NK-92 treated with Interleukin-12 subunit alpha and Interleukin-12 subunit beta, amount 100 ng/mL, for 24 hours (cell line): ENCODE results near the gene CES3.
"Not testable (repeated sequence)": the region's sequence is repeated elsewhere in the genome, so short reads cannot be mapped to it uniquely, and the experiment has no call there.

Experiments
- DNase-seq: peaks from one replicate; lab custom pipeline; 2025; lab: John Stamatoyannopoulos, UW

Gene CES3

DNA sequence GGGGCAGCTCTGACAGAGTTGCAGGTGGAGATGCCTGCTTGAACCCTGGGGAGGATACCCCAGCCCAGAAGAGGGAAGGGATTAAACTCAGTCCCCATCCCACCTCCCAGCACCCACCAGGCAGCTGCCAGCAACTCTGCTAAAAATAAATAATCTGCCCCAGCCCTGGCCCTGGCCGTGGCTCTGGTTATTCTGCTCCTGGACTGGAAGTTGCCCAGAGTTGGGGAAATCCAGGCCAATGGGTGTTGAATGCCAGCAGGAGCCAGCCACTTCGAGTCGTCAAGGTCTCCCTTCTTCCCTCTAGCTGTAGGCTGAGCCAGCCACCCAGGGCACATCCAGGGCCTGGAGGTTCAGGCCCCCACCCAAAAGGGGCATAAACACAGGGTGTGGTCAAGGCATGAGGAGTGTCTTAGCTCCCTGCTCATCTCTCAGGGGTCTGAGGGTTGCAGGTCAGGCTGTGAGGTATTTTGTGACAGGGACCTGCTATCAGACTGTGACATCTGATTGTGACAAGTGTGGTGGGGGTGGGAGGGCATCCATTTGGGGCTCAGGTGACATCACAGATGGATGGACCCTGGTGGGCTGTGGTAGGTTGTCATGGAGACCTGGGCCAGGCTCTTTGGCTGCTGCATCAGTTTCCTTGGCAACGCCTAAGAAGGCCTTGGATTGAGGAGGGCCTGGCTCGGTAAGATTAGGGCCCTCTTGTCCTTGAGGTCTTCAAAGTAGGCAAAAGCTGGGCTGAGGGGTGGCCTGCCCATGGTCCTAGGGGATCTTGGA lies 34.7 kb upstream of the CES3 start:
- DNase-seq, result no peak

DNA sequence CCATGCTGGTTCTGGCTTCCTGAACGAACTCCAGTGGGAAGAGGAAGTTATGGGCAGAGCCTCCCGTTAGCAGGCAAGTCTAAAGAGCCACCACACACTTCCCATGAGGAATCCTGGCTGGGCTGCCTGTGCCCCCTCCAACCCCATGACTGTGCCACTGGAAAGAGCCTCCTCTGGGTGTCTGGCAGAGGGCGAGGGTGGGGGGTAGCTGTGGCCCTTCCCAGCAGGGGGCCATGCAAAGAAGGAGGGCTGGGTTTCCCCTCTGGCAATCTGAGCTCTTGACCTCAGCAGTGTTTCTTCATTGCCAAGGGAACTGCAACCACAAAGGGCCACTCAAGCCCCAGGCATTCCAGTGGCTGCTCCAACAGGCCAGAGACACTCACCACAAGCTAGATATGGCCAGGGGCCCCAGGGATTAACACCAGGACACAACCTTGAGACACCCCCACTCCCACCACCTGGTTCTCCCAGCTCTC lies 34.1 kb upstream of the CES3 start:
- no peak for DNase-seq

DNA sequence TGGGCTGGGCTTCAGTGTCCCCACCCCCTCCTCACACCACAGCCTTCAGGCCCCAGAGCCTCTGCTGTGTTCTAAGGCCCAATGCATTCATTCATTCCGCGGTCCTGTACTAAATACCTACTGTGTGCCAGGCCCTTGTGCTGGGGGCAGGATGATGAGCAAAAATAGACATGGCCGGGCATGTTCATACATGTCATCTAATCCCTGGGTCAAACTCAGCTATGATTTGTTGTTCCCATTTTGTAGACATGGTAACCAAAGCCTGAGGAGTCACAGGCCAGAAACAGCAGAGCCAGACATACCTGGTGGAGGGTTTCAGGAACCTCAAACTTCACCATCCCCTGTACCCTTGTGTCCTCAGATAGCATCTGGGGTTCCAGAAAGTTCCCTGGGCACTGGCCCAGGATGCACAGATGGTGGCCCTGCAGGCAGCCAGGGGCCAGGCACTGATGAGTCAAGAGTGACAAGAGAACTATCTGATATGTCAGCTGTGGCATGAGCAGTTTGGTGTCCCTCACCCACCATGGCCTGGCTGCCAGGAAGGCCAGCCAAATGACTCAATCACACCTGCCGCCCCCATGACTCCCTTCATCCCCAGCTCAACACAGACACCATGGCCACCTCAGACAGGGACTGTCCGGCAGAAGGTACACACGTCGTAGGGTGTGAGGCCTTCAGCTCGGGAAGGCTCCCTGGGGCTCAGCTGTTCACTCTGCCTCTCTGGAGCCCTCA lies 33.0 kb upstream of the CES3 start:
- no peak for DNase-seq

GRCh38 chr16:66928702-66929388 lies 32.2 kb upstream of the CES3 start:
- no peak for DNase-seq

- no peak for DNase-seq
Observed at GRCh38 chr16:66930189-66930588, 30.9 kb upstream of the CES3 start.

DNA sequence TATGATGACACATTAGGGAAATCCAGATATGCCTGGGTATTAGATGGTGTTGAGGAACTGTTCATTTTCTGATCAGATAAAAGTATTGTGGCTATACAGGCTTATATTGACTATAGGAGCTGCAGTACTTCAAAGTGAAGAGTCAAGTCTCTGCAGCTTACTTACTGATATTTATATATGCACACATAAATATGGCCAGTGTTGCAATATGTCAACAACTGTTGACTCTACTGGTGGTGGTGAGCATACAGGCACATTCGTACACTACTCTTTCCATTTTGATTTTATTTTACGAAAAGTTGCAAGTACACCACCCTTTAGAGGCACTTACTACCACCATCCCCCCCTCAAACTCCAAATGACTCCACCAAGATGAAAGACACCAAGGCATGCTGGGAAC lies 29.4 kb upstream of the CES3 start:
- no peak for DNase-seq

DNA sequence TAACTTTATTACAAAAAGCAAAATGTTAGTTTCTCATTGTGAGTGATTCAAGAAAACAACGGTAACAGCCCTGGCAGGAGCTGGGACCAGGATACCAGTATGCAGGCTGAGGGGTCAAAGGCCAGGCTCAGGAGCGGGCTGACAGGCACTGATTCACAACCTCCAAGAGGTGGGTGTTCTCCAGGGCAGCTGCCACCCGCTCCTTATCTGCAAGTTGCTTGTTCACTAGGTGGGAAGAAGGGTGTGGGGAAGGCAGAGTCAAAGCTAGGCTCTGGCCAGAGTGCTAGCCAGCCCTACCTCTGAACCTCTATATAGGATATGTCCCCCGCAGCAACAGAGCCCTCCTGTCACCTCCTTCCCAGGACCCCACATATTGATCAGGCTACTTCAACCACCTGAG lies 29.0 kb upstream of the CES3 start:
- DNase-seq, result no peak

DNA sequence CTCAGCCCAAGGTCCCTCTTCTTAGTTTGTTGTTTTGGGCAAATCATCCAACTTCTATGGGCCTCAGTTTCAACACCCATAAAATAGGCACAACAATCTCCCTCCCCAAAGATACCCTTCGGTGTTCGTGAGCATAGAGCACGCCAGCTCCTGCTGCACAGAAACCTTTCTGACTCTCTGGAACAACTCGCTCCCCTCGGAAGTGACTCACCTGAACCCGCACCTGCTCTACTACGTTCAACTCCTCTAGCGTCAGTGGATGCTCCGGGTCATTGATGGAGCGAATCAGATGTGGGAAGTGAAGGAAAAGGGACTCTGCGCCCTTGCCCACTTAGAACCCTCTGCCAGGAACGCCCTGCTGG lies 27.3 kb upstream of the CES3 start:
- no peak for DNase-seq

GRCh38 chr16:66934138-66934838 lies 26.8 kb upstream of the CES3 start, which contains the start of gene CIAO2B:
CIAO2B (minus strand) TSS chr16:66934402; CDS start chr16:66934364, 38 bp downstream.
- DNase-seq, result peak; percentile 71

- not testable (repeated sequence) for DNase-seq
Observed at GRCh38 chr16:66934839-66935313, 26.2 kb upstream of the CES3 start.

DNA sequence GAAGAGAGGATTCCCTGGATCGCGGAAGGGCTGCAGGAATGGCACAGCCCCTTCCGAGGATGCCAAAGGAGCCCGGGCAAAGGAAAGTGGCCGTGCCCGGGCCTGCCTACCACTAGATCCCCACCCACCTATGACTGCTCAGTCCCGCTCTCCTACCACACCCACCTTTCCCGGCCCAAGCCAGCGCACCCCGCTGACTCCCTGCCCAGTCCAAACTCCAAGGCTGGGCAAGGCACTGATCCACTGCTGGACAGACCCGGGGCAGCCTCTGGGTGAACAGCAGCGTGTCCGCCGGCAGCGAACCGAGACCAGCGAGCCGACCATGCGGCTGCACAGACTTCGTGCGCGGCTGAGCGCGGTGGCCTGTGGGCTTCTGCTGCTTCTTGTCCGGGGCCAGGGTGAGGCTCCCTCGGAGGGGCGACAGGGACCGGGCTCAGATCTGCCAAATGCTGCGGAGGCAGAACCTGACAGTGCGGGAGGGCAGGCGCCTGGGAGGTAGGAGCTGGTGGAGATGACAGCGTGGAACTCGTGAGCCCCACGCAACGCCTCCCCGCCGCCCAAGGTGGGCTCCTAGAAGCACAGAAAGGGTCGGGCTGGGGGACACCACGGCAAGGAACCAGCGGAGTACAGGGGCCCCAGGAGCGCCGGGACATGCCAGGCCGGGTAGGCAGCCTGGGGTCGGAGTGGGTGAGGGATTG lies 25.6 kb upstream of the CES3 start, which contains the start of gene CES2:
CES2 (plus strand) TSS at position 203 of the 698 bp plus-strand sequence; CDS start at position 323, 120 bp downstream.
- DNase-seq, result no peak

DNA sequence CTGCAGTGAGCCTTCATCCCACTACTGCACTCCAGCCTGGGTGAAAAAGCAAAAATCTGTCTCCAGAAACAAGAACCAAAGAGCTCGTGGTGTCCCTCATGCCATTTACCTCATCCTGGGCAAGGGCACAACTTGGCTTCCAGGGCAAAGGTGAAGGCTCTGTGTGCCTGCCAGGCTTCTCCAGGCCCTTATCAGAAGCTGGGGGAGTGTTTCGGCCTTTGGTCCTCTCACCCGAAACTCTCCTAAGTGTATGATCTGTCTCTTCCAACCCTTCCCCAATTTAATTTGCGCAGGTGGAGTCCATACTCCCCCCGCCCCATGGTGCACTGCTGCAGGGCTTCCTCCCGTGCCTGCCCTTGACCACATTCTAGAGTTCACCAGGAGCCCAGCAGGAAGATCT lies 24.6 kb upstream of the CES3 start:
- DNase-seq, result no peak

DNA sequence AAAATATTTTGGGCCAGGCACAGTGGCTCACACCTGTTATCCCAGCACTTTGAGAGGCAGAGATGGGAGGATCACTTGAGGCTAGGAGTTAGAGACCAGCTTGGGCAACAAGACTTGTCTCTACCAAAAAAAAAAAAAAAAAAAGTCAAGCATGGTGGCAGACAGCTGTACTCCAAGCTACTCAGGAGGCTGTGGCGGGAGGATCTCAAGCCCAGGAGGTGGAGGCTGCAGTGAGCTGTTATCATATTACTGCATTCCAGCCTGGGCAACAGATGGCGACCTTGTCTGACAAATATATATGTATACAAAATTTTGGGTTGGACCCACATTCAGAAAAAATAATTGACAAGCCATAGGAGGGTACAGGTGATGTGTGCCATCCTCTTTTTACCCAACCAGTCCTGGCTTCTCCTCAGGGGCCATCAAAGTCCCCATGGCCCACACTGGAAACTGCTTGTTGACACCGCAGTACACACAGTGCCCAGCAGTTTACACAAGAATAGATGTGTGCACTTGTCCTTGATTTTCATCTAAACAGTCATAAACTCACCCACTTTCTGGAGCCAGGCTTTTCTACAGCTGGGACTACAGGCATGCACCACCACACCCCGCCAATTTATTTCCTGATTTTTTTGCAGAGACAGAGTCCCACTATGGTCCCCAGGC lies 24.0 kb upstream of the CES3 start:
- DNase-seq, result no peak

GRCh38 chr16:66937725-66938337 lies 23.2 kb upstream of the CES3 start:
- no peak for DNase-seq

GRCh38 chr16:66939366-66939765 lies 21.7 kb upstream of the CES3 start:
- DNase-seq, result no peak

- no peak for DNase-seq
Observed at GRCh38 chr16:66940236-66940635, 20.8 kb upstream of the CES3 start.

DNA sequence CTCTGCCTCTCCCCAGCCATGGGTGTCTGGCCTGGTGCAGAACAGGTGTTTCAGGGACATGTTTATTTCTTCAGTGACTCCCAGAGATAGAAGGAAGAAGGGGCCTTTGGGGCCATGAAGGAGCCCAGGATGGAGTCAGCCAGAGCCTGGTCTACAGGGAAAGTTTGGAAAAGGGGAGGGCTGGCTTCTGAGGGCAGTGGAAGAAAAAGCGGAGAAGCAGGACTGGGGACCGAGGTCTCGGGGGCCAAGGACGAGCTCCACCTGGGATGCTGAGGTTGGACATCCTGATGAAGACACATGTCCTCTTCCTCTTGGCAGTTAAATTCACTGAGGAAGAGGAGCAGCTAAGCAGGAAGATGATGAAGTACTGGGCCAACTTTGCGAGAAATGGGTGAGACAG lies 18.1 kb upstream of the CES3 start:
- no peak for DNase-seq

DNA sequence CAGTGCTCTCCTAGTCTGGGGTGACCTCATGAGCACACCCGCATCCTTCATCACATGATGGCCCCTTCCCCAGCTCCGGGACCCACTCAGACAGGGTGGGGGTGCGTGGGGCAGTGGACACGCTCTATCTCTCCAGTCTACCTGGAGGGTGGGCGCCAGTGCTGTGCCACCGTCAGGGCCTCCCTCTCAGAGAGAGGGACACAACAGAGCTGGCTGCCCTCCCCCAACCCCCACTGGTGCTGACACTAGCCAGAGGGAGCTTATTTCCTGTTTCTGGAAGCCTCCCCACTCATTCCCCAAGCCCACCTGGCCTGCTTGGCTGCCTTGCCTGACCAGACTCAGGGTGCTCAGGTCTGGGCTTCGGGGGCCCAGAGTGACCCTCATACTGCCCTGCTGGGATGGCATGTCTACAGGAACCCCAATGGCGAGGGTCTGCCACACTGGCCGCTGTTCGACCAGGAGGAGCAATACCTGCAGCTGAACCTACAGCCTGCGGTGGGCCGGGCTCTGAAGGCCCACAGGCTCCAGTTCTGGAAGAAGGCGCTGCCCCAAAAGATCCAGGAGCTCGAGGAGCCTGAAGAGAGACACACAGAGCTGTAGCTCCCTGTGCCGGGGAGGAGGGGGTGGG lies 17.5 kb upstream of the CES3 start:
- no peak for DNase-seq

DNA sequence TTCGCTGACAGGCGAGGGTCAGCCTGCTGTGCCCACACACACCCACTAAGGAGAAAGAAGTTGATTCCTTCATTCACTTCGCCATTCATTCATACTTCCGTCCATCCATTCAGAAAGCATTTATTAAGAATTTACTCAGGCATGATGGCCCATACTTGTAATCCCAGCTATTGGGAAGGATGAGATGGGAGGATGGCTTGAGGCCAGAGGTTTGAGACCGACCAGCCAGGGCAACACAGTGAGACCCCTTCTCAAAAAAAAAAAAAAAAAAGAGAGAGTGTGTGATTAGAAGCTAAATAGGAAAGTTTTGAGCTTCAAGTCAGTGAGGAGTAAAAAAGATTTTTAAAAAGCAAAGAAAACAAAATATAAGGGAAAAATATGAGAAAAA lies 17.0 kb upstream of the CES3 start:
- DNase-seq, result no peak

DNA sequence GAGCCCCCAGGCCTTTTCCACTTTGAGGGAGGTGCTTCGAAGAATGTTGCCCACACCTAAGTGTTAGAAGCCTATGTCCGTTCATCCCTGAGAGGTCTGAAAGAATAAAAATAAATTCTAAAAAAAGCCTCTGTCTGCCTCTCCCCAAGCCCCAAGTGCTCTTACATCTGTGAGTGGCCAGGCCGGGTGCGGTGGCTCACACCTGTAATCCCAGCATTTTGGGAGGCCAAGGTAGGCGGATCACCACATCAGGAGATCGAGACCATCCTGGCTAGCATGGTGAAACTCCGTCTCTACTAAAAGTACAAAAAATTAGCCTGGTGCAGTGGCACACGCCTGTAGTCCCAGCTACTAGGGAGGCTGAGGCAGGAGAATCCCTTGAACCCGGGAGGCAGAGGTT lies 16.1 kb upstream of the CES3 start:
- not testable (repeated sequence) for DNase-seq
